Dendritic cell treated with granulocyte-macrophage colony-stimulating factor and Interleukin-4, amounts not matched to agents 40 ng/mL and 50 ng/mL, for 4 days (primary cell): ENCODE results near the gene KLHL7.
A peak's percentile ranks its signal among the peaks of the same experiment; 100 is the strongest.
"Not testable (repeated sequence)": the region's sequence is repeated elsewhere in the genome, so short reads cannot be mapped to it uniquely, and the experiment has no call there.

Source experiments
- H3K27ac Mint-ChIP-seq: one replicate; pipeline ENCODE4 v1.8.0; 2022; ENCODE audit warnings: mild to moderate bottlenecking, mixed read lengths
- H3K27me3 Mint-ChIP-seq: one replicate; pipeline ENCODE4 v1.8.0; 2022; ENCODE audit warnings: mild to moderate bottlenecking, mixed read lengths
- H3K36me3 Mint-ChIP-seq: one replicate; pipeline ENCODE4 v1.8.0; 2022; ENCODE audit warnings: low read depth, mixed read lengths
- H3K4me1 Mint-ChIP-seq: one replicate; pipeline ENCODE4 v1.8.0; 2022; ENCODE audit warnings: low read depth, mixed read lengths
- H3K4me3 Mint-ChIP-seq: one replicate; pipeline ENCODE4 v1.8.0; 2022; ENCODE audit warnings: mild to moderate bottlenecking, moderate library complexity, mixed read lengths
- H3K9me3 Mint-ChIP-seq: one replicate; pipeline ENCODE4 v1.8.0; 2022; ENCODE audit warnings: mixed read lengths
- intact Hi-C: fragments of 100-400 bp; cut with micrococcal nuclease; formaldehyde crosslinking; loops from one replicate; pipeline ENCODE4 v1.15.0; 2022

The KLHL7 gene

DNA sequence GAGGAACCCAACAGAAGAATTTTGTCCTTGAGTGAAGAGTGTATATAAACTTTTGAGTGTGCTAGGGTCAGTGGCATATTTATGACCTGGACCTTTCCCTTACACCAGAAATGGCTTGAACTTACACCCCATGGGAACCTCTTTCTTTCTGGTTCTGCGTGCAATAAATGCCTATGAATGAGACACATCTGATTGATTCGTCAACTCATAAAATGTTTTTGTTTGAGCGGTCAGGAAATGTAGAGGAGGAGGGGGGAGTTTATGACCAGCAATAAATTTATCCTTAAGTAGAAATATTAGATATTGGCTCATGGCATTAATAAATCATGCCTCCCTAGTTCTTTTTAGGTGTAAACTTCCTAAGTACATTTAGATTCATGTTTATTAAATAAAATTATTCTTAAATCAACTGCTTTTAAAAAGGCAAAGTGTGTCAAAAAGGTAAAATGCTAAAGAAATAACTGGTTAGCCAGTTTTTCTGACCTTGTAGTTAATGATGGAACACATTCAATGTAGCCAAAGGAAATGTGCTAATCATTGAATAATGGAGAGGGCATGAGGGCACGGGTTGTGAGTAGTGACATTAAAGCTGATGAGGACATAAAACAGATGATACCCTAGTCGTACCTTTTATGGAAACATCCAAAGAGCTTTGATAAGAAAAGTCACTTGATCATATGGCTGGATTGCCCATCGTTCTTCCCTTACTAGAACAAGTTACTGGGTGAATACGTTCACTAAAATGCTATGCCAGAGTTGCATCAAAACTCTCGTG, 62.7 kb downstream of the KLHL7 start:
- H3K9me3 Mint-ChIP-seq: no peaks in the 10 kb centered on the region
- H3K4me3 Mint-ChIP-seq: no peak overlapping the region
- H3K4me1 Mint-ChIP-seq: no peaks in the 10 kb centered on the region
- H3K27ac Mint-ChIP-seq: no peak overlapping the region
- H3K36me3 Mint-ChIP-seq: peaks cover 12% of the 10 kb centered on the region
- intact Hi-C loops: no loop called here
- H3K27me3 Mint-ChIP-seq: no peaks in the 10 kb centered on the region

DNA sequence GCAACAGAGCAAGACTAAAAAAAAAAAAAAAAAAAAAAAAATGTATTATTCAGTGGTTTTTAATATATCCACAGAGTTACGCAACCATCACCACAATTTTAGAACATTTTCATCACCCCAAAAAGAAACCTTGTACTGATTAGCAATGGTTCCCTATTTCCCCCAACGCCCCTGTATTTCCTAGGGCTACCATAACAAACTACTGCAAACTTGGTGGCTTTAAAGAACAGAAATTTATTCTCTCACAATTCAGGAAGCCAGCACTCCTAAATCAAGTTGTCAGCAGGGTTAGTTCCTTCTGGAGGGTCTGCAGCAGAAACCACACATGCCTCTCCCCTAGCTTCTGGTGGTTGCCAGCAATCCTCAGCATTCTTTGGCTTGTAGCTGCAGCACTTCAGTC, 70.4 kb downstream of the KLHL7 start:
- H3K27ac Mint-ChIP-seq: peak overlapping the region; percentile 45
- H3K9me3 Mint-ChIP-seq: no peaks in the 10 kb centered on the region

DNA sequence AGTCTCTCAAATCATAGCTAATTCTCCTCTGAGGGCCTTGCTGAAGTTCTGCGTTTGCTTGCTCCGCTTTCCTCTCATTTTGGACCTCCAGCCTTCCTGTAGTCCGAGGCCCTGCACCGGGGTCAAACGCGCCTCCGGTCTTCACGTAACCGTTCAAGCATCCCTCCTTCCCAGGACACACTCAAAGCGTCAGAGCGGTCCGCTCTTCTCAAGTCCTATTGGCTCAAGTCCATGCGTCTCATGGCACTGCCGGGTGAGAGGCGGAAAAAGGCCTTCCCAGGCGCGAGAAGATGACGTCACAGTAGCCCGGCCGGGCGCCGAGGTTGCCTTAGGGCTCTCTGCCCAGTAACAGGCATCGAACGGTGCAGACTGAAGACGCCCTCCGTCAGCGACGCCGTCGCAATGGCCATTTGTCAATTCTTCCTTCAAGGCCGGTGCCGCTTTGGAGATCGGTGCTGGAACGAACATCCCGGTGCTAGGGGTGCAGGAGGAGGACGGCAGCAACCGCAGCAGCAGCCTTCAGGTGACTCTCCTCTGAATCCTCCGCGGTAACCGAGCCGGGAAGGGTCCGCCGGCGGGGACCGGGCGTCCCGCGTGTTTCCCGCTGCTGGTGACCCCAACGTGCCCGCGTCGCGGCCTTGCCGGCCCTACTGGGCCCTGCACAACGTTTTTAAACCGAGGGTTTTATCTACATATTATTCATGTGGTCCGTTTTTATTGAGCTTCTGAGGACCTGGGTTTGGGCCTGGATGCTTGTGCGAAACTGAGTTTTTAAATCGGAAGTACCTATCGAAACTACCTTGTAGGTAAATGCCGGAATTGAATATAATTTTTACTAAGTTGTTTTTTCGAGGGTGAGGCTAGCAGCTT, 76.3 kb downstream of the KLHL7 start, which contains the start of gene NUP42:
NUP42 (plus strand) TSS at position 365 of the 870 bp plus-strand sequence; CDS start at position 403, 38 bp downstream.
- Mint-ChIP-seq H3K4me3 (peak within 1 kb of the TSS; percentile 80), H3K9me3 (no peaks in the 10 kb centered on the region), H3K36me3 (peaks cover 11% of the 10 kb centered on the region), H3K27me3 (peaks cover 7% of the 10 kb centered on the region), H3K27ac (peak within 1 kb of the TSS; percentile 91), H3K4me1 (peaks cover 21% of the 10 kb centered on the region)
- intact Hi-C loops: loop anchor here (1.0 to 10.0 kb wide), 7 partner anchors 65 to 415 kb away; partner anchors contain the start of genes CCDC126, GPNMB, HYCC1 and IGF2BP3

More for the DNA sequence above, 70.4 kb downstream of the KLHL7 start:
- Mint-ChIP-seq H3K27me3 (peaks cover 7% of the 10 kb centered on the region), H3K36me3 (peaks cover 15% of the 10 kb centered on the region), H3K4me3 (no peak overlapping the region), H3K4me1 (peaks cover 9% of the 10 kb centered on the region)
- intact Hi-C loops: no loop called here

DNA sequence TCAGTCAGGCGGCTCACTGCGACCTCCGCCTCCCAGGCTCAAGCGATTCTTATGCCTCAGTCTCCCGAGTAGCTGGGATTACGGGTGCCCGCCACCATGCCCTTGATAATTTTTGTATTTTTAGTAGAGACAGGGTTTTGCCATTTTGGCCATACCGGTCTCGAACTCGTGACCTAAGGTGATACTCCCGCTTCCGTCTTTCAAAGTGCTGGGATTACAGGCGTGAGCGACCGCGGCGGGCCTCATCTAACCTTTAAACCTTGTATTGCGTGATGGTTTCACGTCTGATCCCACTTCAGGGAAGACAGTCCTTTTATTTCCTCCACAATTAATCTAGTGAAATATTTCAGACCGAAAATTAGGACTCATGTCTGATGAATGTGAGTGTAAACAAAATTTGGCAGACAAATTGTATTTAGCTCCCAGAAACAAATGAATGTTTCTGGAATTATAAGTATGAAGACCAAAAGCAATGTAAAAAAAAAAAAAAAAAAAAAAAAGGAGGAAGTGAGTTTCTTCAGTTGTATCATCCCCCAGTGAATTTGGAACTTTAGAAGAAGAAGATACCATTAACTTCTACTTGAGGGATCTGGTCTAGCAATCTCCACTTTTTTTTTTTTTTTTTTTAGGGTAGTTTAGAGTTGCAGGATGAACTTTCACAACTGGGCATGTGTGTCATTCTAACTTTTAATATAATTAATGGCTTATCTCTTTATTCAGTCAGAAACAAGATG, 77.9 kb downstream of the KLHL7 start:
- peaks cover 7% of the 10 kb centered on the region for H3K27me3 Mint-ChIP-seq
- H3K4me1 Mint-ChIP-seq: peaks cover 21% of the 10 kb centered on the region
- H3K36me3 Mint-ChIP-seq: peaks cover 23% of the 10 kb centered on the region
- H3K9me3 Mint-ChIP-seq: no peaks in the 10 kb centered on the region
- intact Hi-C loops: loop anchor here (5.0 to 10.0 kb wide), 5 partner anchors 64 to 414 kb away; partner anchors contain the start of genes CCDC126, GPNMB, HYCC1 and IGF2BP3
- peak overlapping the region; percentile 80 for H3K4me3 Mint-ChIP-seq
- H3K27ac Mint-ChIP-seq: peak overlapping the region; percentile 91

DNA sequence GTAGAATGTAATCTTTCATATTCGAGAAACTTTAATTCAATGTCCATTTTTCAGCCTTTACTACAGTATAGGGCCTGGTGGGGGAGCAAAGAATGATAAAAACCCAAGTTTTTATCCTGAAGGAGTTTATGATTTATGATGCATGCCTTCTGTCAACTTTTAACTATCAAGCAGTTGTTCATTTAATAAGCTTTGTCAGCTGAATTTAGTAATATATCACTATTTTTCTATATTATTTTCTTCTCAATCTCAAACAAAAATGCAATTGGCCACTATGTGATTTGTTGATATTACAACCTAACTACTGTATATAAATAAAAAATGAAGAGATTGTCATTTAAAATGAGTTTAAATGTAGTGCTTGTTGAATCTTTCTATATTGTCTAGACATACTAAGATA, 78.7 kb downstream of the KLHL7 start:
- H3K9me3 Mint-ChIP-seq: no peaks in the 10 kb centered on the region

DNA sequence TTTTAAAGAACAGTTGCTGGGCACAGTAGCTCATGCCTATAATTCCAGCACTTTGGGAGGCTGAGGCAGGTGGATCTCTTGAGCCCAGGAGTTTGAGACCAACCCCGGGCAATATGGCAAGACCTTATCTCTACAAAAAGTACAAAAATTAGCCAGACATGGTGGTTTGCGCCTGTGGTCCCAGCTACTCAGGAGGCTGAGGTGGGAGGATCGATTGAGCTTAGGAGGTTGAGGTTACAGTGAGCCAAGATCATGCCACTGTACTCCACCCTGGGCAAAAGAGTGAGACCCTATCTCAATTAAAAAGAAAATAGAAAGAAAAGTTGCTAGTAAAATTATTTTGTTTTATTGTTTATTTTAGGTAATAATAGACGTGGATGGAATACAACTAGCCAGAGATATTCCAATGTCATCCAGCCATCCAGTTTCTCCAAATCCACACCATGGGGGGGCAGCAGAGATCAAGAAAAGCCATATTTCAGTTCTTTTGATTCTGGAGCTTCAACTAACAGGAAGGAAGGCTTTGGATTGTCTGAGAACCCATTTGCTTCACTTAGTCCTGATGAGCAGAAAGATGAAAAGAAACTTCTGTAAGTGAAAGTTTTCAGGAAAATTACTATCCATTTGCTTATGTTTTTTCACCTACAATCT, 79.2 kb downstream of the KLHL7 start:
- Mint-ChIP-seq H3K36me3 (peaks cover 36% of the 10 kb centered on the region), H3K9me3 (no peaks in the 10 kb centered on the region), H3K4me3 (no peak overlapping the region), H3K27me3 (no peaks in the 10 kb centered on the region), H3K27ac (no peak overlapping the region), H3K4me1 (peaks cover 21% of the 10 kb centered on the region)
- intact Hi-C loops: loop anchor here (5.0 to 10.0 kb wide), 5 partner anchors 62 to 412 kb away; partner anchors contain the start of genes CCDC126, GPNMB, HYCC1 and IGF2BP3

More for the DNA sequence above, 78.7 kb downstream of the KLHL7 start:
- peaks cover 31% of the 10 kb centered on the region for H3K36me3 Mint-ChIP-seq
- H3K4me1 Mint-ChIP-seq: peaks cover 21% of the 10 kb centered on the region
- peak overlapping the region; percentile 91 for H3K27ac Mint-ChIP-seq
- intact Hi-C loops: loop anchor here (5.0 to 10.0 kb wide), 5 partner anchors 63 to 413 kb away; partner anchors contain the start of genes CCDC126, GPNMB, HYCC1 and IGF2BP3
- no peaks in the 10 kb centered on the region for H3K27me3 Mint-ChIP-seq
- no peak overlapping the region for H3K4me3 Mint-ChIP-seq

DNA sequence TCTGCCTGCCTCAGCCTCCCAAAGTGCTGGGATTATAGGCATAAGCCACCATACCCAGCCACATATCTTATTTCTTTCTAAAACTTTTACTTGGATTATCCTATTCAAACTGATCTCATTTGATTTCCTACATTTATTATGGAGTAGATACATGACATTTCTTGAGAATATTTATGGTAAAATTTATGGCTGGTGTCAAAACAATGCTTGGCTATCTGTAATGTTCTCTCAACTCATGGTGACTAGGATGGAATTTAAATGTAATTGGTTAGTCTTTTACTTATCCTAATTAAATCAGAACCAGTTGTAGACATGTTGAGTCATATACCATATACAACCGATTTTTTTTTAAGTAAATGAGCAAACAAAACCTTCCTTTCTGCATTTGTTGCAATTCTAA, 80.4 kb downstream of the KLHL7 start:
- Mint-ChIP-seq H3K27ac (no peak overlapping the region), H3K9me3 (no peaks in the 10 kb centered on the region), H3K4me1 (peaks cover 21% of the 10 kb centered on the region), H3K27me3 (no peaks in the 10 kb centered on the region), H3K36me3 (peaks cover 45% of the 10 kb centered on the region), H3K4me3 (no peak overlapping the region)
- intact Hi-C loops: loop anchor here (2.0 to 10.0 kb wide), 2 partner anchors 77 to 289 kb away; partner anchors contain the start of gene IGF2BP3

DNA sequence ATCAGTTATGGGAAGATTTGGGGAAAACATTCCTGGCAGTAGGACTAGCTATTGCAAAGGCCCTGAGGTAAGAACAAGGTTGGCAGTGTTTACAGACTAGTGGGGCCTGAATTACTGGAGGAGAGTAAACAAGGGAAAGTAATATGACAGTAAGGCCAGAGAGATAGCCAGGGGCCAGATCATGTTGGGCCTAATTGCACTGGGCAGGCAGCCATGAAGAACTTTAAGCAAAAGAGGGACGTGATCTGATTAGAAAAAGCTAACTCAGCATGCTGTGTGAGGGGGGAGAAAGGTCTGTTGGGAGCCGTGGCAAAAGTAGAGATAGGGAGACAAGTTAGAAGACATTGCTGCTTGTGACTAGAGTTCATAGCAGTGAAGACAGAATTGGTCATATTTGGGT, 85.4 kb downstream of the KLHL7 start:
- H3K9me3 Mint-ChIP-seq: no peaks in the 10 kb centered on the region

DNA sequence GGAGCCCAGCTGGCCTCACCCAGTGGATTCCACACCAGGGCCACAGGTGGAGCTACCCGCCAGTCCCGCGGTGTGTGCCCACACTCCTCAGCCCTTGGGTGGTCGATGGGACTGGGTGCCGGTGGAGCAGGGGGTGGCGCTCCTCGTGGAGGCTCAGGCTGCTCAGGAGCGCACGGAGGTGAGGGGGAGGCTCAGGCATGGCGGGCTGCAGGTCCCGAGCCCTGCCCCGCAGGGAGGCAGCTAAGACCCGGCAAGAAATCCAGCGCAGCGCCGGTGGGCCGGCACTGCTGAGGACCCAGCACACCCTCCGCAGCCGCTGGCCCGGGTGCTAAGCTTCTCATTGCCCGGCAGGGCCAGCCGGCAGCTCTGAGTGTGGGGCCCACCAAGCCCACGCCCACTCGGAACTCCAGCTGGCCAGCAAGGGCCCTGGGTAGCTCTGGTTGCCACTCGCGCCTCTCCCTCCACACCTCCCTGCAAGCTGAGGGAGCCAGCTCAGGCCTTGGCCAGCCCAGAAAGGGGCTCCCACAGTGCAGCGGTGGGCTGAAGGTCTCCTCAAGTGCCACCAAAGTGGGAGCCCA, 88.2 kb downstream of the KLHL7 start:
- H3K4me1 Mint-ChIP-seq, H3K27me3 Mint-ChIP-seq, H3K4me3 Mint-ChIP-seq, intact Hi-C loops, H3K27ac Mint-ChIP-seq, H3K9me3 Mint-ChIP-seq: not testable (repeated sequence)
- peaks cover 81% of the 10 kb centered on the region for H3K36me3 Mint-ChIP-seq

More for the DNA sequence above, 85.4 kb downstream of the KLHL7 start:
- H3K4me1 Mint-ChIP-seq: no peaks in the 10 kb centered on the region
- no peak overlapping the region for H3K4me3 Mint-ChIP-seq
- H3K36me3 Mint-ChIP-seq: peaks cover 74% of the 10 kb centered on the region
- intact Hi-C loops: no loop called here
- no peaks in the 10 kb centered on the region for H3K27me3 Mint-ChIP-seq
- no peak overlapping the region for H3K27ac Mint-ChIP-seq

DNA sequence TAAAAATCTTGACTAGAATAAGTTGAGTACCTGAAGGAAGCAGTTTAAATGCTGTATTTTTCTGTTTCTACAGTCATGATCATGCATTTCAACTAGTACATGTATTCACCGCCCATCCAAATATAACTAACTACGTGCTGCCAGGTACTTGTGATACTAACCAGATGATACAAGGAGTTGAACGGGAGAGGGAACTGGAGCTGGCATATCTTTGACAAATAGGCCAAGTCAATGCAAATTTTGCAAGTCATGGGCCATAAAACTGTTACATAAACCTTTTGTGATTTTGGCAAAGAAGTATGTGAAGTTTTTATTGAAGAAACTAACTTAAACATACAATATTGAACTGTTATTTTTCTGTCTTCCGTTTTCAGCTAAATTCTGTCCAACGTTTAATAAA, 90.7 kb downstream of the KLHL7 start:
- H3K4me3 Mint-ChIP-seq: no peak overlapping the region
- H3K27ac Mint-ChIP-seq: no peak overlapping the region
- no peaks in the 10 kb centered on the region for H3K27me3 Mint-ChIP-seq
- no peaks in the 10 kb centered on the region for H3K4me1 Mint-ChIP-seq
- no peaks in the 10 kb centered on the region for H3K9me3 Mint-ChIP-seq
- intact Hi-C loops: no loop called here
- H3K36me3 Mint-ChIP-seq: peaks cover 84% of the 10 kb centered on the region

DNA sequence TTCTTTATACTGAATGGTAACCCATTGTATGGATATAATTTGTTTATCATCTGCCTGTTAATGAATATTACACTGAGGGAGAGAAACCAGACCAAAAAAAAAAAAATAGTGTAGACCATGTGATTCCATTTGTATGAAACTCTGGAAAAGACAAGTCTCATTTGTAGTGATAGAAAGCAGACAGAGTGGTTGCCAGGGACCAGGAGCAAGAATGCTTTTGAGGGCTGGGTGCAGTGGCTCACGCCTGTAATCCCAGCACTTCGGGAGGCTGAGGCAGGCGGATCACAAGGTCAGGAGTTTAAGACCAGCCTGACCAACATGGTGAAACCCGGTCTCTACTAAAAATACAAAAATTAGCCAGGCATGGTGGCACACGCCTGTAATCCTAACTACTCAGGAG, 92.2 kb downstream of the KLHL7 start:
- H3K4me3 Mint-ChIP-seq, H3K9me3 Mint-ChIP-seq, H3K27me3 Mint-ChIP-seq, intact Hi-C loops, H3K4me1 Mint-ChIP-seq, H3K27ac Mint-ChIP-seq: not testable (repeated sequence)
- H3K36me3 Mint-ChIP-seq: peaks cover 81% of the 10 kb centered on the region

DNA sequence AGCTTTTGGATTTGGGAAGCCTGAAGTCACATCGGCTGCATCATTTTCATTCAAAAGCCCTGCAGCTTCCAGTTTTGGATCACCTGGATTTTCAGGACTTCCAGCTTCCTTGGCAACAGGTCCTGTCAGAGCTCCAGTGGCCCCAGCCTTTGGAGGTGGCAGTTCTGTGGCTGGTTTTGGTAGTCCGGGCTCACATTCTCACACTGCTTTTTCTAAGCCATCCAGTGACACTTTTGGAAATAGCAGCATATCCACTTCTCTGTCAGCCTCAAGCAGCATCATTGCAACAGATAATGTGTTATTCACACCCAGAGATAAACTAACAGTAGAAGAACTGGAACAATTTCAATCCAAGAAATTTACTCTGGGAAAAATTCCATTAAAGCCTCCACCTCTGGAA, 94.7 kb downstream of the KLHL7 start:
- Mint-ChIP-seq H3K9me3 (no peaks in the 10 kb centered on the region), H3K27me3 (peaks cover 5% of the 10 kb centered on the region), H3K27ac (no peak overlapping the region), H3K4me1 (peaks cover 4% of the 10 kb centered on the region), H3K36me3 (peaks cover 68% of the 10 kb centered on the region), H3K4me3 (no peak overlapping the region)
- intact Hi-C loops: no loop called here

DNA sequence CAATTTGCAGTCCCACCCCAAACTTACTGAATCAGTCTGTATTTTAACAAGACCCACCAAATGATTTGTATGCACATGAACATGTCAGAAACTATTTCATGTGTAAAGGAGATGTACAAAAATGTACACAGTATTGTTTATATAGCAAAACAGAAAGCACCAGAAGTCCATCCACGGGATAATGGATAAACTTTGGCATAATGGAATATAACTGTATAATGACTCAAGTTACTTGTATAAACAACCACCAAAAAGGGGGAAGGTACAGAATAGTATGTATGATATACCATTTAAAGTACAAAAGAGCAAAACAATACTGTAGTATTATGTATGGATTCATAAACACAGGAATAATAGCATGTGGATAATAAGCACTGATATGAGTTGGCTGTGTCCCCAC, 98.7 kb downstream of the KLHL7 start:
- intact Hi-C loops: no loop called here
- H3K27ac Mint-ChIP-seq: no peak overlapping the region
- H3K4me1 Mint-ChIP-seq: peaks cover 28% of the 10 kb centered on the region
- H3K27me3 Mint-ChIP-seq: peaks cover 18% of the 10 kb centered on the region
- peaks cover 41% of the 10 kb centered on the region for H3K36me3 Mint-ChIP-seq
- H3K4me3 Mint-ChIP-seq: no peak overlapping the region
- no peaks in the 10 kb centered on the region for H3K9me3 Mint-ChIP-seq
